NCI-H1105 treated with DMSO at 0.1 percent for 48 hours (cell line): ENCODE results near the gene ERAS.
"Not testable (repeated sequence)": the region's sequence is repeated elsewhere in the genome, so short reads cannot be mapped to it uniquely, and the experiment has no call there.

Experiments used
- DNase-seq: peaks from one replicate; lab custom pipeline; 2025; lab: John Stamatoyannopoulos, UW

Gene ERAS

GRCh38 chrX:48794911-48795515 lies 31.3 kb upstream of the ERAS start:
- no peak for DNase-seq

GRCh38 chrX:48798318-48798717 lies 28.0 kb upstream of the ERAS start:
- DNase-seq = no peak

- no peak for DNase-seq
Measured at GRCh38 chrX:48800574-48801279, 25.6 kb upstream of the ERAS start.

DNA sequence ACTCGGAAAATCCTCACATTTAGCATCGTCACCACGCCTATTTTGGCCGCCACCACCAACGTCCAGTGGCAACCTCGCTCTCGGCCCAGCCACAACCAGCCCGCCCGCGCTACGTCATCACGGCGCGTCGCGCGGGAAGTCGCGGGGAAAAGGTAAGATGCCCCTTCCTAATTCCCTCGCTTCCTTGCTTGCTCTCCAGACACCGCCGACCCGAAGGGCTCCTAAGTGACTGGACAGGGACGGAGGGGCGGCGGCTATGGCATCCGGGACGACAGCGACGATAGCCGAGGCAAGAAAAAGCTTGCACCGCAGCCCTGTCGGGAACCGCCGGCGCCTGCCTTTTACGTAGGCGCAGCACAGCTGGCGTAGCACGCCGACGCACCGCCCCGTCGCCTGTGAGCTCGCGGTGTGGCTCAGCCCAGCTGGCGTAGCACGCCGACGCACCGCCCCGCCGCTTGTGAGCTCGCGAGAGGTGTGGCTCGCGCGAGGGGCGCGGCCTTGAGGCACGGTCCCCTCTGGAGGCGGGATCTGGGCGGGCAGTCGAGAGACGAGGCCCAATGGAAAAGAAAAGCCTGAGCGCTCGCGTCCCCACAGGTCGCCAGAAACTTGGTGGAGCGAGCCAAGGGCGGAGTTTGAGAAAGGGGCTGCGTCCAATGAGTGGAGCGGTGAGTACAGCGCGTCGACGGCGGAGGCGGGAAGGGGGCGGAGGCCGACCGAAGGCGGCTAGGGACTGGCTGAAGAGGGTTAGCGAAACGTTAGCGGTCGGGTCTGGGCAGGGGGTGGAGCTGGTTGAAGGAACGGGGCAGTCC lies 24.8 kb upstream of the ERAS start, which contains the start of gene HDAC6:
HDAC6 (plus strand) TSS at position 788 of the 809 bp plus-strand sequence. CDS start 626 bp downstream, outside the sequence.
- peak; percentile 95 for DNase-seq

GRCh38 chrX:48802089-48802904 lies 24.0 kb upstream of the ERAS start:
- DNase-seq = peak; percentile 64

DNA sequence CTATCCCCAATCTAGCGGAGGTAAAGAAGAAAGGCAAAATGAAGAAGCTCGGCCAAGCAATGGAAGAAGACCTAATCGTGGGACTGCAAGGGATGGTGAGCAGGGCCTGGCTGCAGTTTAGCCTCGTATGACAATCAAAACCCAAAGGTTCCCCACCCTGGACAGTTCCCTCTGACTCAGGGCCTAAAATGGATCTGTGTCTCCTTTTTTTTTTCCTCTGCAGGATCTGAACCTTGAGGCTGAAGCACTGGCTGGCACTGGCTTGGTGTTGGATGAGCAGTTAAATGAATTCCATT lies 23.5 kb upstream of the ERAS start:
- DNase-seq = no peak

- no peak for DNase-seq
Measured at GRCh38 chrX:48806081-48806480, 20.2 kb upstream of the ERAS start.

- DNase-seq = no peak
Measured at GRCh38 chrX:48813644-48814043, 12.7 kb upstream of the ERAS start.

DNA sequence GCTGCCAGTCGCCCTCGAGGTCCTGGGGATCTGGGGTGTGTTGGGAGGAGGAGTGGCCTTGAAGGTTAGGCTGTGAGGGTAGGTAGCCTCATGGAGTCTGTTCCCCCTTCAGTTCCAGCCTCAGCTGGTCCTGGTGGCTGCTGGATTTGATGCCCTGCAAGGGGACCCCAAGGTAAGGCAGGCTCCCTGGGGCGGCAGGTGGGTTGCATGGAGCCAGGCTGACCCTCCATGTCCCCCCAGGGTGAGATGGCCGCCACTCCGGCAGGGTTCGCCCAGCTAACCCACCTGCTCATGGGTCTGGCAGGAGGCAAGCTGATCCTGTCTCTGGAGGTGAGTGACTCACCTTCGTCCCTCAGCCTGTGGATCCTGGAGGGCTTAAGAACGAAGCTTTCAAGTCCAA lies 11.6 kb upstream of the ERAS start:
- no peak for DNase-seq

GRCh38 chrX:48815266-48815665 lies 11.0 kb upstream of the ERAS start:
- DNase-seq = no peak

- DNase-seq = no peak
Measured at GRCh38 chrX:48816014-48816810, 10.1 kb upstream of the ERAS start.

DNA sequence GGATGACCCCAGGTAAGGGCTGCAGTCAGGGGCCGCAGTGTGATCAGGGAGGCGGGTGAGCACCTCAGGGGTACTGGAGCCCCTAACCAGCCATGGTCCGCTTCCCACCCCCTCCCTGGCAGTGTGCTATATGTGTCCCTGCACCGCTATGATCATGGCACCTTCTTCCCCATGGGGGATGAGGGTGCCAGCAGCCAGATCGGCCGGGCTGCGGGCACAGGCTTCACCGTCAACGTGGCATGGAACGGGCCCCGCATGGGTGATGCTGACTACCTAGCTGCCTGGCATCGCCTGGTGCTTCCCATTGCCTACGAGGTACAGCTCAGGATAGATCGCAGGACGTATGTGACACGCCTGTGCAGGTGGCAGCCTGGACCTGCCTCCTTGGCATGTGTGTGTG lies 8.2 kb upstream of the ERAS start:
- DNase-seq = no peak

DNA sequence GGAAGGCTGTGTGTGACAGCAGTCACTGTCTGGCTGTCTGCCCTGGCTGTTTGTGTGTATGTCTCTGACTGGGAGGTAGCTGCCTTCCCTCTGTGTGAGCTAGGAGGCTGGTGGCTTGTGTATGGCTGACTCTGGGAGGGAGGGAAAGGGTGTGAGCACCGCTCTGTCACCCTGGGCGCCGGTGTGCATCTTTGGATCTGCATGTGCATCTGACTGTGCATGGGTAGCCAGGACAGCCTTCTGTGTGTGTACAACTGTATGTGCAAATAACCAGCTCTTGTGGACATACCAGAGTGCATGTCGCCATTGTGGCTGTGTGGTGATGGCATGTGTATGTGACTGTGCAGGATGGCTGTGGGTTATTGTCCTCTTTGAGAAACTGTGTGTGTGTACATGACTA lies 7.4 kb upstream of the ERAS start:
- DNase-seq = no peak

DNA sequence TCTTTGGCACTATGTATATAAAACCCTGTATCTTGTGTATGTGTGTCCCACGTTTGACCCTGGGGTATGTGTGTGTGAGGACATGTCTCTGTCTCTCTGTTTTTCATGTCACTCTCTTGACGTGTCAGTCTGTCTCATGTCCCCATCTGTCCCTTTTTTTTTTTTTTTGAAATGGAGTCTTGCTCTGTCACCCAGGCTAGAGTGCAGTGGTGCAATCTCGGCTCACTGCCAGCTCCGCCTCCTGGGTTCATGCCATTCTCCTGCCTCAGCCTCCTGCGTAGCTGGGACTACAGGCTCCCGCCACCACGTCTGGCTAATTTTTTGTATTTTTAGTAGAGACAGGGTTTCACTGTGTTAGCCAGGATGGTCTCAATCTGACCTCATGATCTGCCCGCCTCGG lies 6.9 kb upstream of the ERAS start:
- not testable (repeated sequence) for DNase-seq

GRCh38 chrX:48823053-48823452 lies 3.3 kb upstream of the ERAS start:
- no peak for DNase-seq

DNA sequence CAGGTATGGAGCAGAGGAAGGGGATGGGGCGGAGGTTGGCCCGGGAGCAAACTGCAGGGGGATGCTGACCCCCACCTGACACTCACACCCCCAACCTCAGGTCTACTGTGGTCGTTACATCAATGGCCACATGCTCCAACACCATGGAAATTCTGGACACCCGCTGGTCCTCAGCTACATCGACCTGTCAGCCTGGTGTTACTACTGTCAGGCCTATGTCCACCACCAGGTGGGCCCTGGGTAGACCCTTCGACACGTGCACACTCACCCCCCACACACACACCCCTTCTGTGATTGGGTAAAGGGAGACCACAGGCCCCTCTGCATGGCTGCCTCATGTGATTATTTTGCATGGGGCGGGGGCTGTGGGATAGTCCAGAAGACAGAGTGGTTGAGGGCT lies 2.2 kb upstream of the ERAS start:
- DNase-seq = no peak

DNA sequence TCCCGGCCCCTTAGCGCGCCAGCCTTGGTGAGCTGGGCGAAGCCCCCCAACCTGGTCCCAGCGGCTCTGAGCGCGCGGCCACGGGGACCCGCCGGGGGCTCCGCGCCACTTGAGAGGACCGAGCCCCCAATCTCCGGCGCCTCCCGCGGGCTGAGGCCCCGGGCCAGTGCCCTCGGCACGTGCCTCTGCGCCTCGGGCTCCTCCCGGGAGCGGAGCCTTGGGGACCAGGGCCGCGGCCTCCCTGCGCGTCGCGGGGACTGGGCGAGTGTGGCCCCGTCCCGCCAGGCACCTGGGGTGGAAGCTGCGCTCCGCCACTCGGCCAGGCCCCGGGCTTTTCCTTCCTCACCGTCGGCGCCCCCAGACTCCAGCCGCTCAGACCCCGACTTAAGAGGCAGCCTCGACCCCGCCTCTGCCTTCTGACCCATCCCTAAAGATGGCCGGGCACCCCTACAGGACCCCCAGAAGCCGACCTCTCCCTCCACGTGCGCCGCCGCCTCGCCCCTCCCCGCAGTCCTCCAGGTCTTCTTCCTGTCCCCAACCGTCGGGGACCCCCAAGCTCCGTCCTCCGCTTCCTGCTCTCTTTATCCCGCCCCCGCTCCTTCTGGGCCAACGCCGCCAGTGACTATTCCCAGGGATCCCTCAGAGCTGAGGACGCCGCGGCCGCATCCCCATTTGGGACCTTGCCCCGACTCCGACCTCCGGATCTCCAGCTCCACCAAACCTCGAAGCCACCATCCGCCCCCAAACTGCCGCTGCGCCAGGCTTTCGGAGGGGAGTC lies 752 bp downstream of the ERAS start:
- DNase-seq = no peak

DNA sequence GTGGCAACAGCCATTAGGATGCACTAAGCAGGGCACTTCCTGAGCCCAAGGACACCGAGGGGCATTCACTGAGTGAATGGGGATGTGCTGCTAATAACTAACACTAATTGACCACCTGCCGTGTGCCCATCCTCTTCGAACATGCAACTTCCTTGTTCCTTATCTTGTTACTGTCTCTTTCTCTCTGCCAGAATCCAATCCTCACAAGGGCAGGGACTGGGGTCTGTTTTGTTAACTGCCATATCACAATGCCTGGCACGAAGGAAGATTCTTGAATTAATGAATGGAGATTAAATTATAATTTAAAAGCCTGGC lies 1.3 kb downstream of the ERAS start:
- DNase-seq = no peak

- DNase-seq = no peak
Measured at GRCh38 chrX:48829016-48829735, 2.9 kb downstream of the ERAS start.
